G401.6 (cell line): Measurements from ENCODE around the gene CSF1R.

Experiments
- FAIRE-seq: peaks from 2 replicates; lab custom pipeline; 2012; peaks lifted over from hg19 to GRCh38; lab: Jason Lieb, UNC

Gene CSF1R

GRCh38 chr5:150120617-150121447 lies 34.5 kb upstream of the CSF1R start:
- FAIRE-seq: no peak

GRCh38 chr5:150120062-150120441 lies 33.7 kb upstream of the CSF1R start:
- no peak for FAIRE-seq

GRCh38 chr5:150119421-150120061 lies 33.2 kb upstream of the CSF1R start:
- no peak for FAIRE-seq

GRCh38 chr5:150118561-150119229 lies 32.3 kb upstream of the CSF1R start:
- FAIRE-seq: no peak

GRCh38 chr5:150117945-150118560 lies 31.7 kb upstream of the CSF1R start:
- no peak for FAIRE-seq

GRCh38 chr5:150116667-150117400 lies 30.5 kb upstream of the CSF1R start:
- no peak for FAIRE-seq

- FAIRE-seq: no peak
Measured at GRCh38 chr5:150114773-150115408, 28.5 kb upstream of the CSF1R start.

- no peak for FAIRE-seq
Measured at GRCh38 chr5:150114102-150114641, 27.8 kb upstream of the CSF1R start.

GRCh38 chr5:150113047-150113744 lies 26.8 kb upstream of the CSF1R start:
- FAIRE-seq: peak; percentile 62

- no peak for FAIRE-seq
Measured at GRCh38 chr5:150112201-150113046, 26.1 kb upstream of the CSF1R start.

- FAIRE-seq: no peak
Measured at GRCh38 chr5:150111122-150111521, 24.8 kb upstream of the CSF1R start.

- FAIRE-seq: no peak
Measured at GRCh38 chr5:150109921-150110320, 23.6 kb upstream of the CSF1R start.

GRCh38 chr5:150108711-150109514 lies 22.6 kb upstream of the CSF1R start:
- FAIRE-seq: no peak

GRCh38 chr5:150107909-150108447 lies 21.6 kb upstream of the CSF1R start:
- FAIRE-seq: no peak

GRCh38 chr5:150106674-150107426 lies 20.5 kb upstream of the CSF1R start:
- no peak for FAIRE-seq

- FAIRE-seq: no peak
Measured at GRCh38 chr5:150105928-150106615, 19.7 kb upstream of the CSF1R start.

GRCh38 chr5:150104550-150104870 lies 18.2 kb upstream of the CSF1R start:
- FAIRE-seq: no peak
